Transverse colon (tissue), 4 donors: ENCODE data around the gene FXYD7. TPM values are rescaled to one million over a fixed set of nuclear protein-coding genes. Genes with fewer than 3 reads are reported as not detected.

ENCODE experiments used
- DNase-seq: peaks from one replicate; pipeline ENCODE4 v3.0.0-alpha.2; 2019
- H3K27ac ChIP-seq, 4 donors: fragments of 200-600 bp; sonication (generic); 2 replicates each; pipeline ENCODE4 v1.5.1; 2016 to 2018; ENCODE audit warnings: inconsistent platforms in 4 of 4
- H3K27me3 ChIP-seq: fragments of 200-600 bp; sonication (generic); 2 replicates; pipeline ENCODE4 v1.5.1; 2017; ENCODE audit warnings: inconsistent platforms
- H3K36me3 ChIP-seq, 4 donors: fragments of 200-600 bp; sonication (generic); 2 replicates each; pipeline ENCODE4 v1.5.1; 2017 to 2019; ENCODE audit warnings: inconsistent platforms in 4 of 4
- H3K4me1 ChIP-seq, 4 donors: fragments of 200-600 bp; sonication (generic); 2 replicates each; pipeline ENCODE4 v1.5.1; 2017 to 2020; ENCODE audit warnings: inconsistent platforms in 4 of 4
- H3K4me3 ChIP-seq, 4 donors: fragments of 200-600 bp; sonication (generic); 1 replicate in 1 of 4; 2 replicates in 3 of 4; pipeline versions ENCODE4 v1.5.1 to v1.6.1; 2017 to 2019; ENCODE audit warnings: inconsistent platforms in 4 of 4
- H3K9me3 ChIP-seq, 2 donors: fragments of 200-600 bp; sonication (generic); 2 replicates each; pipeline ENCODE4 v1.5.1; 2017 to 2019; ENCODE audit warnings: inconsistent platforms in 2 of 2
- EP300 ChIP-seq: sonication (generic); formaldehyde crosslinking; IDR thresholded peaks from one replicate; pipeline ENCODE4 v1.6.1; 2017; ENCODE audit warnings: antibody characterized with exemption, low read depth
- POLR2A ChIP-seq: fragments of 450-650 bp; IDR thresholded peaks from one replicate; pipeline ENCODE4 v1.6.1; 2016; ENCODE audit warnings: antibody characterized with exemption, mild to moderate bottlenecking, moderate library complexity
- POLR2AphosphoS5 ChIP-seq, 3 donors: sonication (generic); formaldehyde crosslinking; IDR thresholded peaks; one replicate each; pipeline ENCODE4 v1.6.1; 2016; ENCODE audit warnings: antibody characterized with exemption in 3 of 3
- WGBS, 2 donors: methylation state at CpG; one replicate each; pipeline ENCODE4 v1.1.5; 2018; ENCODE audit warnings: low coverage in 1 of 2; 5-methylcytosine and 5-hydroxymethylcytosine counted together
- in situ Hi-C, 4 donors: fragments of 200-750 bp; cut with MboI; loops; one replicate each; pipeline versions ENCODE4 v1.15.0 to v1.15.1; 2017; ENCODE audit warnings: low sequenced_read_pairs in 3 of 4, low pct_ligation_motif_present in 1 of 4, low pct_unique_long_range_greater_than_20kb in 1 of 4
- intact Hi-C: fragments of 100-400 bp; cut with DNase I; formaldehyde crosslinking; loops from one replicate; pipeline ENCODE4 v1.15.1; 2023; ENCODE audit warnings: low total_unique reads
- total RNA-seq, 4 donors: library from RNA; depleted of rRNA; stranded (reverse); fragments of >200 nt; gene quantifications; one replicate each; pipeline ENCODE4 v1.1.0, GENCODE V29; 2016
- TF ChIP-seq, protein P1 (sequence below), 5 experiments: fragments of 200-600 bp in 3 of 5; fragments of 450-650 bp in 2 of 5; sonication (generic) in 3 of 5; IDR thresholded peaks; 1 replicate in 2 of 5; 2 replicates in 3 of 5; pipeline ENCODE4 v1.5.1; 2016 to 2017; ENCODE audit warnings: antibody characterized with exemption in 5 of 5, inconsistent platforms in 3 of 5, mild to moderate bottlenecking in 2 of 5, moderate library complexity in 1 of 5

FXYD7 gene
- total RNA-seq, 4 donors from 2014 or later = not detected

- peak; percentile 39 for TF ChIP-seq EP300
- TF ChIP-seq POLR2AphosphoS5 (IDR thresholded peaks at IDR 0.05) = peak; percentile 52 to 93 (median 91)
- TF ChIP-seq, protein P1, sequence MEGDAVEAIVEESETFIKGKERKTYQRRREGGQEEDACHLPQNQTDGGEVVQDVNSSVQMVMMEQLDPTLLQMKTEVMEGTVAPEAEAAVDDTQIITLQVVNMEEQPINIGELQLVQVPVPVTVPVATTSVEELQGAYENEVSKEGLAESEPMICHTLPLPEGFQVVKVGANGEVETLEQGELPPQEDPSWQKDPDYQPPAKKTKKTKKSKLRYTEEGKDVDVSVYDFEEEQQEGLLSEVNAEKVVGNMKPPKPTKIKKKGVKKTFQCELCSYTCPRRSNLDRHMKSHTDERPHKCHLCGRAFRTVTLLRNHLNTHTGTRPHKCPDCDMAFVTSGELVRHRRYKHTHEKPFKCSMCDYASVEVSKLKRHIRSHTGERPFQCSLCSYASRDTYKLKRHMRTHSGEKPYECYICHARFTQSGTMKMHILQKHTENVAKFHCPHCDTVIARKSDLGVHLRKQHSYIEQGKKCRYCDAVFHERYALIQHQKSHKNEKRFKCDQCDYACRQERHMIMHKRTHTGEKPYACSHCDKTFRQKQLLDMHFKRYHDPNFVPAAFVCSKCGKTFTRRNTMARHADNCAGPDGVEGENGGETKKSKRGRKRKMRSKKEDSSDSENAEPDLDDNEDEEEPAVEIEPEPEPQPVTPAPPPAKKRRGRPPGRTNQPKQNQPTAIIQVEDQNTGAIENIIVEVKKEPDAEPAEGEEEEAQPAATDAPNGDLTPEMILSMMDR (IDR thresholded peaks at IDR 0.05) = peak in 1 of 5 experiments; percentile 8
- peak; percentile 86 for TF ChIP-seq POLR2A
- H3K27ac ChIP-seq = peak within 1 kb of the TSS; percentile 88 to 95 (median 91)
- H3K4me1 ChIP-seq = peaks cover 0 to 25% (median 18%) of the 10 kb centered on the region in 4 donors
- H3K9me3 ChIP-seq = no peaks in the 10 kb centered on the region
- in situ Hi-C loops (no loop called here), intact Hi-C loops (no loop called here)
- no peaks in the 10 kb centered on the region for H3K36me3 ChIP-seq
- peak; percentile 86 for DNase-seq
- no peaks in the 10 kb centered on the region for H3K27me3 ChIP-seq
- H3K4me3 ChIP-seq = peak within 1 kb of the TSS; percentile 38 to 65 (median 47)
- WGBS, 2 donors = 57 to 100% methylated on average over 1 to 14 of the region's 14 CpGs
Measured at GRCh38 chr19:35115177-35115951, 27.7 kb upstream of the FXYD7 start, which contains the start of gene FXYD3. Gene FXYD3, plus strand, starts transcription at chr19:35115823. Its CDS starts 3,554 bp downstream, at chr19:35119377.

GRCh38 chr19:35116072-35116801 lies 26.8 kb upstream of the FXYD7 start:
- H3K9me3 ChIP-seq = no peaks in the 10 kb centered on the region
- in situ Hi-C loops = no loop called here
- no peaks in the 10 kb centered on the region for H3K27me3 ChIP-seq
- no peaks in the 10 kb centered on the region for H3K36me3 ChIP-seq
- intact Hi-C loops = no loop called here
- WGBS, 2 donors = 44 to 59% methylated on average over 2 to 13 of the region's 13 CpGs
- H3K27ac ChIP-seq = peak overlapping the region; percentile 88 to 95 (median 91)
- peak; percentile 83 for DNase-seq
- H3K4me3 ChIP-seq = peak overlapping the region; percentile 38 to 65 (median 47)
- peaks cover 0 to 32% (median 25%) of the 10 kb centered on the region in 4 donors for H3K4me1 ChIP-seq
- TF ChIP-seq, protein P1 (IDR thresholded peaks at IDR 0.05) = no peak
- TF ChIP-seq POLR2AphosphoS5 (IDR thresholded peaks at IDR 0.05) (peak; percentile 68 to 92 (median 81)), POLR2A (peak; percentile 92), EP300 (no peak)

DNA sequence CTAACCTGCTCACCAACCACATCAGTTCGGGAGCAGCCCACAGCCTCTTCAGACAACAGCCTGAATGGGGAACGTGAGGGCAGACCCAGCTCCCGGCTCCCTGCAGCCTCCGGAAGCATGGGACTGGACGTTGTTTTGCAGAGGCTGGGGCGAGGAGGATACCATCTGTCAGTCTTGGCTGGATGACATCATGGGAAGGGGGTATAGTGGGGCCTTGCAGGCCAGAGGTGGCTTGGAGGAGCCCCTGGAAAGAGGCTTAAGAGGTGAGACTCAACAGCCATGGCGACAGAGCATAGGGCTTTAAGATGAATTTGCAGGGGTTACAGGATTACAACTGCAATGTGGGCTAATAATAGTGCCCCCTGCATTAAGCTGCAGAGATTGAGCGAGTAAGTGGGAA lies 25.9 kb upstream of the FXYD7 start:
- intact Hi-C loops = no loop called here
- H3K4me1 ChIP-seq = peaks cover 4 to 41% (median 32%) of the 10 kb centered on the region in 4 donors

More for the DNA sequence above, 25.9 kb upstream of the FXYD7 start:
- Histone ChIP-seq H3K27ac (peak overlapping the region; percentile 88 to 95 (median 91)), H3K27me3 (no peaks in the 10 kb centered on the region), H3K36me3 (no peaks in the 10 kb centered on the region), H3K4me3 (peak overlapping the region; percentile 38 to 65 (median 47)), H3K9me3 (no peaks in the 10 kb centered on the region)
- in situ Hi-C loops = no loop called here
- no peak for DNase-seq
- WGBS, 2 donors = 27% methylated on average over 8 of the region's 8 CpGs; no CpG with 5 or more reads in 1 of the 2 donors
- TF ChIP-seq POLR2AphosphoS5 (IDR thresholded peaks at IDR 0.05) = peak in 2 of 3 donors; percentile 44 to 49
- TF ChIP-seq, protein P1 (IDR thresholded peaks at IDR 0.05) = no peak
